K562 (cell line): ENCODE results near the gene TESK2. TPM values are rescaled to one million over a fixed set of nuclear protein-coding genes. Genes with fewer than 3 reads are reported as not detected.
A peak's percentile ranks its signal among the peaks of the same experiment; 100 is the strongest.

ENCODE experiments used
- ATF3 ChIP-seq, 2 experiments: fragments of 450-650 bp in 1 of 2; sonication (generic) in 1 of 2; formaldehyde crosslinking in 1 of 2; IDR thresholded peaks in 1 of 2; conservative IDR thresholded peaks in 1 of 2; 2 replicates each; pipeline versions ENCODE4 v1.6.1 to v1.8.1; 2016 to 2023; ENCODE audit warnings: mild to moderate bottlenecking in 2 of 2, moderate library complexity in 2 of 2, inconsistent platforms in 1 of 2, missing genetic modification reagents in 1 of 2
- KLF13 ChIP-seq: fragments of 450-650 bp; IDR thresholded peaks from 2 replicates; pipeline ENCODE4 v1.6.1; 2016; ENCODE audit warnings: missing genetic modification characterization, low read depth, mild to moderate bottlenecking, missing compliant biosample characterization, moderate library complexity, borderline replicate concordance
- XRCC5 ChIP-seq: fragments of 200-400 bp; formaldehyde crosslinking; IDR thresholded peaks from 2 replicates; pipeline ENCODE4 v1.6.1; 2017; ENCODE audit warnings: low read depth, mild to moderate bottlenecking, low read length
- ZNF134 ChIP-seq: fragments of 250-450 bp; sonication (Bioruptor Pico); conservative IDR thresholded peaks from 2 replicates; pipeline ENCODE4 v1.4.0; 2020
- ZNF445 ChIP-seq: fragments of 250-450 bp; sonication (Bioruptor Pico); IDR thresholded peaks from 2 replicates; pipeline ENCODE4 v1.4.0; 2020; ENCODE audit warnings: low read depth, mild to moderate bottlenecking, moderate library complexity
- polyA plus RNA-seq, 8 experiments: library from polyadenylated mRNA; depleted of rRNA in 4 of 8; stranded (reverse) in 5 of 8; unstranded in 3 of 8; fragments of >200 nt; fragmentation: Nextera tagmentation in 2 of 8; fragmentation: Illumina TruSeq in 1 of 8; extraction: Ambion mirVana in 2 of 8; extraction: Trizol in 1 of 8; gene quantifications; 2 replicates each; pipeline versions ENCODE4 v1.2.1 to v1.2.3, GENCODE V29; 2011 to 2014; ENCODE audit warnings: inconsistent platforms in 1 of 8, missing spikeins in 1 of 8
- total RNA-seq, 7 experiments: library from RNA; depleted of rRNA in 6 of 7; stranded (reverse); fragments of >200 nt in 6 of 7; fragmentation: Illumina TruSeq in 2 of 7; extraction: Trizol in 2 of 7; gene quantifications; 2 replicates each; pipeline versions ENCODE4 v1.2.1 to v1.2.3, GENCODE V29; 2011 to 2021; ENCODE audit warnings: low replicate concordance in 1 of 7
- TF ChIP-seq, protein P1 (sequence below): fragments of 450-650 bp; formaldehyde crosslinking; IDR thresholded peaks from 2 replicates; pipeline ENCODE4 v1.4.0; 2020; ENCODE audit warnings: mild to moderate bottlenecking
- TF ChIP-seq, protein P2 (sequence below), 2 experiments: fragments of 450-650 bp; conservative IDR thresholded peaks; 2 replicates each; pipeline ENCODE4 v1.6.1; 2017; ENCODE audit warnings: mild to moderate bottlenecking in 2 of 2, moderate library complexity in 2 of 2

Gene TESK2
- total and polyA plus RNA-seq, 9 of the 15 experiments (the other 6 are each of a cell fraction or from before 2014, with no cell fraction given): 1.6 to 5.3 (median 3.7) TPM

DNA sequence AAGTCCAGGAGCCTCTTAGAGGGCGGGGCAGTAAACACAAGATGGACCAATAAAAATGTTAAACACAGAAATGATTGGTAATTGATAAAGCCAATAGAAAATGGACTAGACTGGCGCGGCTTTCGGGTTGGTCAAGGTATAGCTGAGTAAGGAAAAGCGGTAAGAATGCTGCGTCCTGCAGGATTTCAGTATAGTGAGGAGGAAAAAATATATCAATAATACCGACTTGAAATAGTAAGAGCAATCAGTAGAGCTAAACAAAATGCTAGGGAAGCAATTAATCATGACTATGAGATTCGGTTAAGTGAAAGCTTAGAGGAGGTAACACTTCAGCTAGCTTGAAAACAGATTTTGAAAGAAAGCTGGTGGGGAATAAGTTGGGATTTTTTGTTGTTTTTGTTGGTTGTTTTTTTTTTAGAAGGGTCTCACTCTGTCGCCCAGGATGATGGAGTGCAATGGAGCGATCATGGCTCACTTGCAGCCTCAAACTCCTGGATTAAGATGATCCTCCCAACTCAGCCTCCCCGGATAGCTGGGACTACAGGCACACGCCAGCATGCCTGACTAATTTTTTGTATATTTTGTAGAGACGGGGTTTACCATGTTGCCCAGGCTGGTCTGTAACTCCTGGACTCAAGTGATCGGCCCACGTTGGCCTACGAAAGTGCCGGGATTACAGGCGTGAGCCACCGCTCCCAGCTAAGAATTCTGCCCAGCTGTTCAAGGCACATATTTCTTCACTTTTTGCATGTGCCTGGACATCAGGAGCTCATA lies 711 bp upstream of the TESK2 start (continued):
- TF ChIP-seq ATF3 (IDR thresholded peaks at IDR 0.05) (no peak), ATF3 (CRISPR knock-in tag; conservative IDR thresholded peaks at IDR 0.05) (no peak), ZNF134 (CRISPR knock-in tag) (no peak), XRCC5 (0 out of 2 replicates have a peak, but pooled peaks have one; percentile 4), ZNF445 (CRISPR knock-in tag) (no peak), KLF13 (tag) (0 out of 2 replicates have a peak, but pooled peaks have one; percentile 4)
- TF ChIP-seq, protein P1, sequence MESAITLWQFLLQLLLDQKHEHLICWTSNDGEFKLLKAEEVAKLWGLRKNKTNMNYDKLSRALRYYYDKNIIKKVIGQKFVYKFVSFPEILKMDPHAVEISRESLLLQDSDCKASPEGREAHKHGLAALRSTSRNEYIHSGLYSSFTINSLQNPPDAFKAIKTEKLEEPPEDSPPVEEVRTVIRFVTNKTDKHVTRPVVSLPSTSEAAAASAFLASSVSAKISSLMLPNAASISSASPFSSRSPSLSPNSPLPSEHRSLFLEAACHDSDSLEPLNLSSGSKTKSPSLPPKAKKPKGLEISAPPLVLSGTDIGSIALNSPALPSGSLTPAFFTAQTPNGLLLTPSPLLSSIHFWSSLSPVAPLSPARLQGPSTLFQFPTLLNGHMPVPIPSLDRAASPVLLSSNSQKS (CRISPR knock-in tag): no peak
- TF ChIP-seq, protein P2, sequence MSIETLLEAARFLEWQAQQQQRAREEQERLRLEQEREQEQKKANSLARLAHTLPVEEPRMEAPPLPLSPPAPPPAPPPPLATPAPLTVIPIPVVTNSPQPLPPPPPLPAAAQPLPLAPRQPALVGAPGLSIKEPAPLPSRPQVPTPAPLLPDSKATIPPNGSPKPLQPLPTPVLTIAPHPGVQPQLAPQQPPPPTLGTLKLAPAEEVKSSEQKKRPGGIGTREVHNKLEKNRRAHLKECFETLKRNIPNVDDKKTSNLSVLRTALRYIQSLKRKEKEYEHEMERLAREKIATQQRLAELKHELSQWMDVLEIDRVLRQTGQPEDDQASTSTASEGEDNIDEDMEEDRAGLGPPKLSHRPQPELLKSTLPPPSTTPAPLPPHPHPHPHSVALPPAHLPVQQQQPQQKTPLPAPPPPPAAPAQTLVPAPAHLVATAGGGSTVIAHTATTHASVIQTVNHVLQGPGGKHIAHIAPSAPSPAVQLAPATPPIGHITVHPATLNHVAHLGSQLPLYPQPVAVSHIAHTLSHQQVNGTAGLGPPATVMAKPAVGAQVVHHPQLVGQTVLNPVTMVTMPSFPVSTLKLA (conservative IDR thresholded peaks at IDR 0.05): peak in 1 of 2 experiments; percentile 20; a peak in 1 of 4 replicates
